Measurements from ENCODE around the gene TBRG1.

TBRG1 gene

DNA sequence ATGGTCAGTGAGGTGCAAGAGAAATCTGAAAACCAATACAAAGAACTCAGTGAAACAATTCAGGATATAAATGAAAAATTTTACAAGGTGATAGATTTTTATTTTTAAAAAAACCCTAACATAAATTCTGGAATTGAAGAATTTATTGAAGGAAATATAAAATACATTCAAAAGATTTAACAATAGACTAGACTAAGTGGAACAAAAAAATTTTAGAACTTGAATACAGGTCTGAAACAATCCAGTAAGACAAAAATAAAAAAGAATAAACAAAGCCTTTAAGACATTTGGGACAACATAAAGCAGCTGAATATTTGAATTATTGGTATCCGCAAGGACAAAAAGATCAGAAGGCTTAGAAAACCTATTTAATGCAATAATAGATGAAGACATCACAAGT, 59.8 kb downstream of the TBRG1 start:
- no peaks in the 10 kb centered on the region for H4K20me1 ChIP-seq (ENCODE audit: insufficient read depth, low read length)
- no peaks in the 10 kb centered on the region for H3K9me2 ChIP-seq (ENCODE audit: low read depth, low read length)
- H3K9me3 ChIP-seq (ENCODE audit: low read length): 0 out of 2 replicates have a peak, but pooled peaks cover 2% of the 10 kb centered on the region
- H3K9ac ChIP-seq (ENCODE audit: low read length): no peak overlapping the region
- no peak overlapping the region for H3K27ac ChIP-seq (ENCODE audit: low read depth, low read length, poor library complexity, severe bottlenecking)
- no peak overlapping the region for H2AFZ ChIP-seq (ENCODE audit: low read length)
- no peaks in the 10 kb centered on the region for H3F3A ChIP-seq (ENCODE audit: insufficient read depth, low read length)
- no peaks in the 10 kb centered on the region for H3K36me3 ChIP-seq (ENCODE audit: insufficient read depth, low read length)
- no peaks in the 10 kb centered on the region for H3K4me1 ChIP-seq (ENCODE audit: insufficient read depth, low read length, severe bottlenecking)
- no peak overlapping the region for H3K4me3 ChIP-seq (ENCODE audit: low read depth, low read length, poor library complexity, severe bottlenecking)
- H3K79me2 ChIP-seq (ENCODE audit: insufficient read depth, low read length): no peaks in the 10 kb centered on the region
- no peaks in the 10 kb centered on the region for H3K27me3 ChIP-seq (ENCODE audit: insufficient read depth, low read length)
- no peak for TF ChIP-seq EZH2 (IDR thresholded peaks at IDR 0.05; ENCODE audit: borderline replicate concordance, low read length)
- TF ChIP-seq, protein P1, sequence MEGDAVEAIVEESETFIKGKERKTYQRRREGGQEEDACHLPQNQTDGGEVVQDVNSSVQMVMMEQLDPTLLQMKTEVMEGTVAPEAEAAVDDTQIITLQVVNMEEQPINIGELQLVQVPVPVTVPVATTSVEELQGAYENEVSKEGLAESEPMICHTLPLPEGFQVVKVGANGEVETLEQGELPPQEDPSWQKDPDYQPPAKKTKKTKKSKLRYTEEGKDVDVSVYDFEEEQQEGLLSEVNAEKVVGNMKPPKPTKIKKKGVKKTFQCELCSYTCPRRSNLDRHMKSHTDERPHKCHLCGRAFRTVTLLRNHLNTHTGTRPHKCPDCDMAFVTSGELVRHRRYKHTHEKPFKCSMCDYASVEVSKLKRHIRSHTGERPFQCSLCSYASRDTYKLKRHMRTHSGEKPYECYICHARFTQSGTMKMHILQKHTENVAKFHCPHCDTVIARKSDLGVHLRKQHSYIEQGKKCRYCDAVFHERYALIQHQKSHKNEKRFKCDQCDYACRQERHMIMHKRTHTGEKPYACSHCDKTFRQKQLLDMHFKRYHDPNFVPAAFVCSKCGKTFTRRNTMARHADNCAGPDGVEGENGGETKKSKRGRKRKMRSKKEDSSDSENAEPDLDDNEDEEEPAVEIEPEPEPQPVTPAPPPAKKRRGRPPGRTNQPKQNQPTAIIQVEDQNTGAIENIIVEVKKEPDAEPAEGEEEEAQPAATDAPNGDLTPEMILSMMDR (IDR thresholded peaks at IDR 0.05; ENCODE audit: low read length): no peak
- H3K4me2 ChIP-seq (ENCODE audit: low read length): no peak overlapping the region
